Breast epithelium (tissue), 4 donors: ENCODE measurements around the gene NOS2. TPM values are rescaled to one million over a fixed set of nuclear protein-coding genes. Genes with fewer than 3 reads are reported as not detected.
"Not testable (repeated sequence)": the region's sequence is repeated elsewhere in the genome, so short reads cannot be mapped to it uniquely, and the experiment has no call there.

ENCODE experiments used
- DNase-seq, 2 donors: peaks; one replicate each; pipeline ENCODE4 v3.0.0-alpha.2; 2019; ENCODE audit warnings: low spot score in 2 of 2
- H3K27ac ChIP-seq, 2 donors: fragments of 200-600 bp; sonication (generic) in 1 of 2; one replicate each; pipeline ENCODE4 v1.5.1; 2016 to 2019; ENCODE audit warnings: mild to moderate bottlenecking in 1 of 2
- H3K27me3 ChIP-seq, 2 donors: fragments of 200-600 bp; sonication (generic) in 1 of 2; one replicate each; pipeline versions ENCODE4 v1.5.1 to v1.6.0; 2017 to 2019; ENCODE audit warnings: control low read depth in 1 of 2, mild to moderate bottlenecking in 1 of 2
- H3K36me3 ChIP-seq: fragments of 200-600 bp; one replicate; pipeline ENCODE4 v1.5.1; 2019
- H3K4me1 ChIP-seq, 2 donors: fragments of 200-600 bp; sonication (generic); one replicate each; pipeline ENCODE4 v1.5.1; 2016 to 2019; ENCODE audit warnings: control low read depth in 1 of 2
- H3K4me3 ChIP-seq, 3 donors: fragments of 200-600 bp; sonication (generic); 1 replicate in 2 of 3; 2 replicates in 1 of 3; pipeline ENCODE4 v1.5.1; 2016 to 2019; ENCODE audit warnings: mild to moderate bottlenecking in 3 of 3, moderate library complexity in 2 of 3
- H3K9me3 ChIP-seq, 2 donors: fragments of 200-600 bp; sonication (generic) in 1 of 2; one replicate each; pipeline ENCODE4 v1.5.1; 2016 to 2019; ENCODE audit warnings: control low read depth in 1 of 2
- CTCF ChIP-seq, 3 donors: fragments of 450-650 bp; IDR thresholded peaks; one replicate each; pipeline ENCODE4 v1.5.1; 2016 to 2017; ENCODE audit warnings: antibody characterized with exemption in 3 of 3, mild to moderate bottlenecking in 3 of 3, moderate library complexity in 3 of 3
- POLR2A ChIP-seq: fragments of 450-650 bp; IDR thresholded peaks from one replicate; pipeline ENCODE4 v1.6.1; 2016; ENCODE audit warnings: antibody characterized with exemption, mild to moderate bottlenecking, moderate library complexity
- POLR2AphosphoS5 ChIP-seq, 3 donors: sonication (generic); formaldehyde crosslinking; IDR thresholded peaks; one replicate each; pipeline ENCODE4 v1.6.1; 2017; ENCODE audit warnings: antibody characterized with exemption in 3 of 3
- intact Hi-C: fragments of 100-400 bp; cut with DNase I; formaldehyde crosslinking; loops from one replicate; pipeline ENCODE4 v1.15.1; 2023; ENCODE audit warnings: low total_unique reads
- total RNA-seq, 3 donors: library from RNA; depleted of rRNA; stranded (reverse); fragments of >200 nt; gene quantifications; one replicate each; pipeline ENCODE4 v1.1.0, GENCODE V29; 2016

NOS2 gene
- total RNA-seq, 3 donors from 2014 or later = 0.16 to 0.33 (median 0.29) TPM

DNA sequence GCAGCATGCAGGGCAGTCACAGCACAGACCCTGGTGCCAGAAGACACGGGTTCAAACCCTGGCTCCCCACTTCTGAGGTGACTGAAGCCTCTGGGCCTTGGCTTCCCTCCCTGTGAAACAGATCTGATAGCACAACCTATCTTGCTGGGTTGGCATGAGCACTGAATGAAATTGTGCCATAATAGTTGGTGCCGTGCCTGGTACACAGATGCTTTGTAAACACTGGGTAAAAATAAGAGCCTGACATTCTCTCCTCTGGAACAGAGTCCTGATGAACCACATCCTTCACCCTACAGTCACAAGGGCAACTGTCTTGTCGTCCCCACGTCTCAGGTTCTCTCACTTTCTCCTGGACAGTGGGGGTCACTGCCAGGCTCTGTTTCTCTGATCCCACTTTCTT lies 35.7 kb downstream of the NOS2 start:
- Histone ChIP-seq H3K27ac (no peak overlapping the region), H3K4me3 (no peak overlapping the region), H3K27me3 (no peaks in the 10 kb centered on the region), H3K36me3 (no peaks in the 10 kb centered on the region), H3K9me3 (no peaks in the 10 kb centered on the region), H3K4me1 (no peaks in the 10 kb centered on the region)
- no peak for DNase-seq
- intact Hi-C loops = no loop called here
- no peak for TF ChIP-seq POLR2AphosphoS5 (IDR thresholded peaks at IDR 0.05)
- TF ChIP-seq CTCF (IDR thresholded peaks at IDR 0.05) = no peak
- no peak for TF ChIP-seq POLR2A

- Histone ChIP-seq H3K4me3 (no peak overlapping the region), H3K27ac (no peak overlapping the region), H3K27me3 (no peaks in the 10 kb centered on the region), H3K9me3 (no peaks in the 10 kb centered on the region), H3K36me3 (no peaks in the 10 kb centered on the region), H3K4me1 (no peaks in the 10 kb centered on the region)
- DNase-seq = no peak
- intact Hi-C loops = no loop called here
- TF ChIP-seq POLR2AphosphoS5 (IDR thresholded peaks at IDR 0.05) (no peak), CTCF (IDR thresholded peaks at IDR 0.05) (no peak), POLR2A (no peak)
Measured at GRCh38 chr17:27762527-27763305, 37.6 kb downstream of the NOS2 start.

- H3K4me3 ChIP-seq, DNase-seq, H3K27ac ChIP-seq, H3K9me3 ChIP-seq, H3K4me1 ChIP-seq, H3K27me3 ChIP-seq, intact Hi-C loops, H3K36me3 ChIP-seq: not testable (repeated sequence)
Measured at GRCh38 chr17:27760931-27761330, 39.4 kb downstream of the NOS2 start.

GRCh38 chr17:27760069-27760885 lies 40.1 kb downstream of the NOS2 start:
- DNase-seq = peak; percentile 26 to 76
- H3K4me3 ChIP-seq = no peak overlapping the region

GRCh38 chr17:27759528-27759927 lies 40.8 kb downstream of the NOS2 start:
- no peaks in the 10 kb centered on the region for H3K9me3 ChIP-seq
- no peaks in the 10 kb centered on the region for H3K4me1 ChIP-seq
- no peak for DNase-seq
- no peaks in the 10 kb centered on the region for H3K27me3 ChIP-seq
- intact Hi-C loops = no loop called here
- TF ChIP-seq POLR2AphosphoS5 (IDR thresholded peaks at IDR 0.05) (no peak), POLR2A (no peak), CTCF (IDR thresholded peaks at IDR 0.05) (no peak)
- H3K36me3 ChIP-seq = no peaks in the 10 kb centered on the region
- H3K27ac ChIP-seq = no peak overlapping the region
- no peak overlapping the region for H3K4me3 ChIP-seq

More at GRCh38 chr17:27760069-27760885, 40.1 kb downstream of the NOS2 start:
- peak; percentile 57 to 80 (median 72) for TF ChIP-seq CTCF (IDR thresholded peaks at IDR 0.05)
- TF ChIP-seq POLR2A = no peak
- no peak for TF ChIP-seq POLR2AphosphoS5 (IDR thresholded peaks at IDR 0.05)
- no peak overlapping the region for H3K27ac ChIP-seq
- H3K9me3 ChIP-seq = no peaks in the 10 kb centered on the region
- no peaks in the 10 kb centered on the region for H3K27me3 ChIP-seq
- H3K36me3 ChIP-seq = no peaks in the 10 kb centered on the region
- no peaks in the 10 kb centered on the region for H3K4me1 ChIP-seq
- intact Hi-C loops = no loop called here
